K562 (cell line): ENCODE measurements around the gene GART.

Experiments
- EP300 ChIP-seq: IDR thresholded peaks from 2 replicates; pipeline ENCODE4 v1.6.1; 2012; ENCODE audit warnings: low read length, improper control_type of control experiment
- HNRNPLL ChIP-seq: fragments of 200-400 bp; formaldehyde crosslinking; IDR thresholded peaks from 2 replicates; pipeline ENCODE4 v1.6.1; 2017; ENCODE audit warnings: low read length, low read depth, mild to moderate bottlenecking; ENCODE audit not compliant: poor library complexity, severe bottlenecking
- KLF16 ChIP-seq: IDR thresholded peaks from 2 replicates; pipeline ENCODE4 v1.6.1; 2016; ENCODE audit warnings: antibody characterized with exemption
- TF ChIP-seq, protein P1 (sequence below): fragments of 450-650 bp; formaldehyde crosslinking; conservative IDR thresholded peaks from 2 replicates; pipeline ENCODE4 v1.4.0; 2022; ENCODE audit warnings: mild to moderate bottlenecking, missing genetic modification characterization

DNA sequence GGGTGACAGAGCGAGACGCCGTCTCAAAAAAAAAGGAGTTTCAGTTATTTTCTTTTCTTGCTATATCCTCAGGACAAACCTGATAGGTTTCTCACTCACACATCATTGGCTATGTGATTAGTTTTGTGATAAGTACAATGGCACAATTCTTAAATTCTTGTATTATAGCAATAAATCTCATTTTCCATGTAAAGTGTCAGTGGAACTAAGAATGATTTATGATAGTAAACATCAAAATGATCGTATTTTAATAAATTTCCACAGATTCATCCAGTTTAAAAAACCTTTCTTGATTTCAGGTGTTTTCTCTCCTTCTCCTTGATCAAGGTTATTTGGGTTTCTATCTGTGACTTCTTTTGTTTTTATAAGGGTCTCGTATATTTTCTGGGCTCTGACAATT, 53.9 kb downstream of the GART start:
- TF ChIP-seq KLF16 (no peak), HNRNPLL (no peak), EP300 (no peak)
- TF ChIP-seq, protein P1, sequence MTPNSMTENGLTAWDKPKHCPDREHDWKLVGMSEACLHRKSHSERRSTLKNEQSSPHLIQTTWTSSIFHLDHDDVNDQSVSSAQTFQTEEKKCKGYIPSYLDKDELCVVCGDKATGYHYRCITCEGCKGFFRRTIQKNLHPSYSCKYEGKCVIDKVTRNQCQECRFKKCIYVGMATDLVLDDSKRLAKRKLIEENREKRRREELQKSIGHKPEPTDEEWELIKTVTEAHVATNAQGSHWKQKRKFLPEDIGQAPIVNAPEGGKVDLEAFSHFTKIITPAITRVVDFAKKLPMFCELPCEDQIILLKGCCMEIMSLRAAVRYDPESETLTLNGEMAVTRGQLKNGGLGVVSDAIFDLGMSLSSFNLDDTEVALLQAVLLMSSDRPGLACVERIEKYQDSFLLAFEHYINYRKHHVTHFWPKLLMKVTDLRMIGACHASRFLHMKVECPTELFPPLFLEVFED: no peak
